Gastroesophageal sphincter (tissue), 4 donors: Measurements from ENCODE around the gene PDE3A. TPM values are rescaled to one million over a fixed set of nuclear protein-coding genes. Genes with fewer than 3 reads are reported as not detected.

ENCODE experiments used
- ATAC-seq: fragments of 150-250 bp; one replicate; pipeline ENCODE4 v1.9.1; 2016; ENCODE audit warnings: mild to moderate bottlenecking, moderate library complexity
- H3K27ac ChIP-seq, 4 donors: fragments of 200-600 bp; sonication (generic) in 3 of 4; 1 replicate in 3 of 4; 2 replicates in 1 of 4; pipeline ENCODE4 v1.5.1; 2016 to 2019
- H3K27me3 ChIP-seq: fragments of 200-600 bp; sonication (generic); one replicate; pipeline ENCODE4 v1.5.1; 2019
- H3K36me3 ChIP-seq, 2 donors: fragments of 200-600 bp; sonication (generic); one replicate each; pipeline ENCODE4 v1.5.1; 2019; ENCODE audit warnings: control low read depth in 1 of 2
- H3K4me1 ChIP-seq, 3 donors: fragments of 200-600 bp; sonication (generic); 1 replicate in 2 of 3; 2 replicates in 1 of 3; pipeline ENCODE4 v1.5.1; 2016 to 2019; ENCODE audit warnings: control low read depth in 2 of 3
- H3K4me3 ChIP-seq, 2 donors: fragments of 200-600 bp; sonication (generic); one replicate each; pipeline ENCODE4 v1.5.1; 2019; ENCODE audit warnings: mild to moderate bottlenecking in 1 of 2, moderate library complexity in 1 of 2
- H3K9me3 ChIP-seq, 3 donors: fragments of 200-600 bp; sonication (generic); one replicate each; pipeline ENCODE4 v1.5.1; 2017 to 2019; ENCODE audit warnings: control low read depth in 2 of 3
- CTCF ChIP-seq, 4 experiments: fragments of 200-600 bp in 2 of 4; fragments of 450-650 bp in 2 of 4; sonication (generic) in 1 of 4; IDR thresholded peaks; one replicate each; pipeline ENCODE4 v1.5.1; 2017 to 2019; ENCODE audit warnings: antibody characterized with exemption in 4 of 4, mild to moderate bottlenecking in 2 of 4, moderate library complexity in 2 of 4
- EP300 ChIP-seq: sonication (generic); formaldehyde crosslinking; IDR thresholded peaks from one replicate; pipeline ENCODE4 v1.6.1; 2017; ENCODE audit warnings: antibody characterized with exemption, mild to moderate bottlenecking
- POLR2A ChIP-seq, 2 donors: fragments of 450-650 bp; IDR thresholded peaks; one replicate each; pipeline ENCODE4 v1.6.1; 2017; ENCODE audit warnings: antibody characterized with exemption in 2 of 2, mild to moderate bottlenecking in 2 of 2, moderate library complexity in 1 of 2
- POLR2AphosphoS5 ChIP-seq: sonication (generic); formaldehyde crosslinking; IDR thresholded peaks from one replicate; pipeline ENCODE4 v1.6.1; 2017; ENCODE audit warnings: antibody characterized with exemption
- WGBS, 2 donors: methylation state at CpG; one replicate each; pipeline ENCODE4 v1.1.5; 2018; ENCODE audit warnings: low coverage in 1 of 2; 5-methylcytosine and 5-hydroxymethylcytosine counted together
- total RNA-seq, 4 donors: library from RNA; depleted of rRNA; stranded (reverse); fragments of >200 nt; gene quantifications; one replicate each; pipeline ENCODE4 v1.1.0, GENCODE V29; 2016

Gene PDE3A
- total RNA-seq, 4 donors from 2014 or later = 104 to 194 (median 139) TPM

- WGBS, 2 donors = 38 to 73% methylated on average over 1 of the region's 1 CpG
- H3K4me1 ChIP-seq = peaks cover 18 to 95% (median 18%) of the 10 kb centered on the region in 3 donors
- H3K9me3 ChIP-seq = no peaks in the 10 kb centered on the region
- TF ChIP-seq CTCF (IDR thresholded peaks at IDR 0.05) (no peak), POLR2AphosphoS5 (peak; percentile 38)
- H3K4me3 ChIP-seq = no peak overlapping the region
- H3K27me3 ChIP-seq = no peaks in the 10 kb centered on the region
- no peaks in the 10 kb centered on the region for H3K36me3 ChIP-seq
- H3K27ac ChIP-seq = peak overlapping the region; percentile 31 to 56 (median 49)
- peak; percentile 80 for ATAC-seq
Observed at GRCh38 chr12:20440408-20440807, 72.1 kb downstream of the PDE3A start.

- Histone ChIP-seq H3K9me3 (no peaks in the 10 kb centered on the region), H3K27me3 (no peaks in the 10 kb centered on the region), H3K27ac (no peak overlapping the region), H3K4me1 (peaks cover 18 to 88% (median 24%) of the 10 kb centered on the region in 3 donors), H3K4me3 (no peak overlapping the region), H3K36me3 (no peaks in the 10 kb centered on the region)
- TF ChIP-seq POLR2AphosphoS5 = no peak
- no peak for TF ChIP-seq CTCF (IDR thresholded peaks at IDR 0.05)
- no peak for TF ChIP-seq POLR2A (IDR thresholded peaks at IDR 0.05)
- TF ChIP-seq EP300 = no peak
- WGBS, 2 donors = 73 to 81% methylated on average over 5 to 6 of the region's 6 CpGs
- no peak for ATAC-seq
Observed at GRCh38 chr12:20442322-20442721, 74.0 kb downstream of the PDE3A start.

- Histone ChIP-seq H3K4me3 (no peak overlapping the region), H3K9me3 (no peaks in the 10 kb centered on the region), H3K27me3 (no peaks in the 10 kb centered on the region), H3K27ac (no peak overlapping the region), H3K4me1 (peaks cover 18 to 83% (median 21%) of the 10 kb centered on the region in 3 donors), H3K36me3 (no peaks in the 10 kb centered on the region)
- TF ChIP-seq POLR2A (IDR thresholded peaks at IDR 0.05) = no peak
- TF ChIP-seq CTCF (IDR thresholded peaks at IDR 0.05) = no peak
- TF ChIP-seq POLR2AphosphoS5 = no peak
- no peak for TF ChIP-seq EP300
- ATAC-seq = no peak
- WGBS, 2 donors = 83 to 89% methylated on average over 3 of the region's 3 CpGs
Observed at GRCh38 chr12:20443255-20443654, 74.9 kb downstream of the PDE3A start.

GRCh38 chr12:20443792-20444191, 75.5 kb downstream of the PDE3A start:
- Histone ChIP-seq H3K4me1 (peaks cover 16 to 83% (median 21%) of the 10 kb centered on the region in 3 donors), H3K36me3 (no peaks in the 10 kb centered on the region), H3K27ac (peak overlapping the region in 2 of 4 donors; percentile 24 to 67), H3K4me3 (no peak overlapping the region), H3K9me3 (no peaks in the 10 kb centered on the region), H3K27me3 (no peaks in the 10 kb centered on the region)
- TF ChIP-seq CTCF (IDR thresholded peaks at IDR 0.05) (no peak), POLR2A (IDR thresholded peaks at IDR 0.05) (no peak), EP300 (no peak), POLR2AphosphoS5 (no peak)
- WGBS, 2 donors = 69 to 86% methylated on average over 2 of the region's 2 CpGs
- ATAC-seq = no peak

- WGBS, 2 donors = 64 to 68% methylated on average over 6 of the region's 6 CpGs
- no peak for TF ChIP-seq POLR2AphosphoS5
- TF ChIP-seq EP300 = no peak
- no peak for TF ChIP-seq CTCF (IDR thresholded peaks at IDR 0.05)
- TF ChIP-seq POLR2A (IDR thresholded peaks at IDR 0.05) = no peak
- no peaks in the 10 kb centered on the region for H3K36me3 ChIP-seq
- H3K9me3 ChIP-seq = no peaks in the 10 kb centered on the region
- no peaks in the 10 kb centered on the region for H3K27me3 ChIP-seq
- peak overlapping the region in 3 of 4 donors; percentile 24 to 67 (median 43) for H3K27ac ChIP-seq
- H3K4me1 ChIP-seq = peaks cover 10 to 83% (median 21%) of the 10 kb centered on the region in 3 donors
- no peak overlapping the region for H3K4me3 ChIP-seq
- no peak for ATAC-seq
Observed at GRCh38 chr12:20444595-20445170, 76.3 kb downstream of the PDE3A start.
